ENCODE results near the gene DYNC2H1.

Gene DYNC2H1

GRCh38 chr11:103071008-103071407 lies 38.2 kb upstream of the DYNC2H1 start:
- ChIA-PET POLR2A (interaction anchor here (1.6 kb wide), 1 partner anchor 21 kb away, joined by 5 read pairs; the partner anchor contains the start of gene DCUN1D5), CTCF (interaction anchor here (0.6 to 1.1 kb wide), 2 partner anchors 21 to 159 kb away, joined by 3 read pairs; partner anchors contain the start of gene DCUN1D5)
- H3K9me3 ChIP-seq (ENCODE audit: control insufficient read depth, insufficient read depth, low read depth, low read length), result no peaks in the 10 kb centered on the region
- H3K4me3 ChIP-seq (ENCODE audit: low read depth, low read length), result no peak overlapping the region
- no peaks in the 10 kb centered on the region for H3K4me1 ChIP-seq (ENCODE audit: control insufficient read depth, insufficient read depth, low read length)
- H3K36me3 ChIP-seq (ENCODE audit: control insufficient read depth in 2 of 2, insufficient read depth in 1 of 2, low read length in 2 of 2), result peaks cover 6 to 60% of the 10 kb centered on the region in 2 experiments; a peak in 2 of 3 replicates
- TF ChIP-seq ZNF335 (tag by site-specific recombination; conservative IDR thresholded peaks at IDR 0.05) (no peak), GLIS1 (tag by site-specific recombination; IDR thresholded peaks at IDR 0.05) (no peak), ZNF544 (tag by site-specific recombination; IDR thresholded peaks at IDR 0.05) (no peak), ZNF707 (tag by site-specific recombination; IDR thresholded peaks at IDR 0.05) (no peak), ZNF302 (tag by site-specific recombination; IDR thresholded peaks at IDR 0.05; ENCODE audit: low read depth) (no peak), ZNF223 (tag by site-specific recombination; IDR thresholded peaks at IDR 0.05) (no peak), ZNF394 (tag by site-specific recombination; IDR thresholded peaks at IDR 0.05; ENCODE audit: borderline replicate concordance) (no peak), ZNF341 (tag by site-specific recombination; IDR thresholded peaks at IDR 0.05; ENCODE audit: low read depth) (no peak), ZNF19 (tag by site-specific recombination; IDR thresholded peaks at IDR 0.05; ENCODE audit: low read depth) (no peak), FEZF1 (tag by site-specific recombination; IDR thresholded peaks at IDR 0.05) (no peak), MEIS1 (CRISPR knock-in tag; IDR thresholded peaks at IDR 0.05; ENCODE audit: borderline replicate concordance) (no peak), ZNF473 (tag by site-specific recombination; IDR thresholded peaks at IDR 0.05) (no peak), ZNF157 (tag by site-specific recombination; IDR thresholded peaks at IDR 0.05) (no peak), ZNF530 (tag by site-specific recombination; IDR thresholded peaks at IDR 0.05; ENCODE audit: low read depth) (no peak), PRDM10 (tag by site-specific recombination; IDR thresholded peaks at IDR 0.05) (no peak)
- TF ChIP-seq, protein P1, sequence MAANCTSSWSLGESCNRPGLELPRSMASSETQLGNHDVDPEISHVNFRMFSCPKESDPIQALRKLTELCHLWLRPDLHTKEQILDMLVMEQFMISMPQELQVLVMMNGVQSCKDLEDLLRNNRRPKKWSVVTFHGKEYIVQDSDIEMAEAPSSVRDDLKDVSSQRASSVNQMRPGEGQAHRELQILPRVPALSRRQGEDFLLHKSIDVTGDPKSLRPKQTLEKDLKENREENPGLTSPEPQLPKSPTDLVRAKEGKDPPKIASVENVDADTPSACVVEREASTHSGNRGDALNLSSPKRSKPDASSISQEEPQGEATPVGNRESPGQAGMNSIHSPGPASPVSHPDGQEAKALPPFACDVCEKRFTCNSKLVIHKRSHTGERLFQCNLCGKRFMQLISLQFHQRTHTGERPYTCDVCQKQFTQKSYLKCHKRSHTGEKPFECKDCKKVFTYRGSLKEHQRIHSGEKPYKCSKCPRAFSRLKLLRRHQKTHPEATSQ (tag by site-specific recombination; IDR thresholded peaks at IDR 0.05), result no peak
- H3K27ac ChIP-seq (ENCODE audit: extremely low read depth, low read depth, low read length), result no peak overlapping the region

GRCh38 chr11:103076361-103076760 lies 32.9 kb upstream of the DYNC2H1 start:
- Histone ChIP-seq H3K36me3 (ENCODE audit: control insufficient read depth in 2 of 2, insufficient read depth in 1 of 2, low read length in 2 of 2) (peaks cover 22 to 80% of the 10 kb centered on the region in 2 experiments), H3K4me1 (ENCODE audit: control insufficient read depth, insufficient read depth, low read length) (no peaks in the 10 kb centered on the region), H3K27ac (ENCODE audit: extremely low read depth, low read depth, low read length) (no peak overlapping the region), H3K4me3 (ENCODE audit: low read depth, low read length) (no peak overlapping the region), H3K9me3 (ENCODE audit: control insufficient read depth, insufficient read depth, low read depth, low read length) (no peaks in the 10 kb centered on the region)
- CTCF ChIA-PET, result interaction anchor here (0.8 to 1.0 kb wide), 2 partner anchors 33 to 40 kb away, joined by 3 to 4 read pairs; partner anchors contain the start of gene DYNC2H1
- TF ChIP-seq, protein P2, sequence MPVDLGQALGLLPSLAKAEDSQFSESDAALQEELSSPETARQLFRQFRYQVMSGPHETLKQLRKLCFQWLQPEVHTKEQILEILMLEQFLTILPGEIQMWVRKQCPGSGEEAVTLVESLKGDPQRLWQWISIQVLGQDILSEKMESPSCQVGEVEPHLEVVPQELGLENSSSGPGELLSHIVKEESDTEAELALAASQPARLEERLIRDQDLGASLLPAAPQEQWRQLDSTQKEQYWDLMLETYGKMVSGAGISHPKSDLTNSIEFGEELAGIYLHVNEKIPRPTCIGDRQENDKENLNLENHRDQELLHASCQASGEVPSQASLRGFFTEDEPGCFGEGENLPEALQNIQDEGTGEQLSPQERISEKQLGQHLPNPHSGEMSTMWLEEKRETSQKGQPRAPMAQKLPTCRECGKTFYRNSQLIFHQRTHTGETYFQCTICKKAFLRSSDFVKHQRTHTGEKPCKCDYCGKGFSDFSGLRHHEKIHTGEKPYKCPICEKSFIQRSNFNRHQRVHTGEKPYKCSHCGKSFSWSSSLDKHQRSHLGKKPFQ (tag by site-specific recombination; IDR thresholded peaks at IDR 0.05), result no peak
- TF ChIP-seq ZBTB26 (tag by site-specific recombination; optimal IDR thresholded peaks at IDR 0.05) (no peak), ZNF510 (tag by site-specific recombination; IDR thresholded peaks at IDR 0.05; ENCODE audit: insufficient replicate concordance) (no peak), OVOL3 (tag by site-specific recombination; IDR thresholded peaks at IDR 0.05) (no peak)
- POLR2A ChIA-PET, result no interaction called here
